22Rv1 (cell line): ENCODE data around the gene SREBF1.

ENCODE experiments used
- H3K27ac ChIP-seq: fragments of 450-650 bp; 2 replicates; pipeline ENCODE4 v1.5.1; 2017
- ZFX ChIP-seq: fragments of 450-650 bp; IDR thresholded peaks from 2 replicates; pipeline ENCODE4 v1.6.1; 2017; ENCODE audit warnings: antibody characterized with exemption, borderline replicate concordance
- TF ChIP-seq, protein P1 (sequence below): fragments of 450-650 bp; IDR thresholded peaks from 2 replicates; pipeline ENCODE4 v1.5.1; 2017; ENCODE audit warnings: mild to moderate bottlenecking

Gene SREBF1

DNA sequence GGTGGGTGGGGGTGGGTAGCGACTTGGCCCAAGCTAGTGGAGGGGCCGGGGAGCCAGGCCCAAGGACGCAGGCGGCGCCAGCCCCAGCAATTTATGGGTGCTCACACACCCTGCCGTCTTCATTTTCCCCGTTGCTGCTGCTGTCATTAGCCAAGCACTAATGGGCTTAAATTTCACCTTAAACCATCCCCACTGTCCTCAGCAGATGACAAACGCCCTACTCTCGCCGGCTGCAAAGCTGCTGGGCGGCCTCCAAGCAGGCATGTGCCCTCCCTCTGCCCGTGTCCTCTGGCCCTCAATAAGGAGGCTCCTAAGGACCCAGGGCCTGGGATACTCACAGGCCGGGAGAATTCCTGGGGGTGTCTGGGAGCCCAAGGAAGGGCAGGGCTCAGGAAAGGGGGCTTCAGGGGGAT lies 66.1 kb downstream of the SREBF1 start:
- no peak overlapping the region for H3K27ac ChIP-seq
- TF ChIP-seq, protein P1, sequence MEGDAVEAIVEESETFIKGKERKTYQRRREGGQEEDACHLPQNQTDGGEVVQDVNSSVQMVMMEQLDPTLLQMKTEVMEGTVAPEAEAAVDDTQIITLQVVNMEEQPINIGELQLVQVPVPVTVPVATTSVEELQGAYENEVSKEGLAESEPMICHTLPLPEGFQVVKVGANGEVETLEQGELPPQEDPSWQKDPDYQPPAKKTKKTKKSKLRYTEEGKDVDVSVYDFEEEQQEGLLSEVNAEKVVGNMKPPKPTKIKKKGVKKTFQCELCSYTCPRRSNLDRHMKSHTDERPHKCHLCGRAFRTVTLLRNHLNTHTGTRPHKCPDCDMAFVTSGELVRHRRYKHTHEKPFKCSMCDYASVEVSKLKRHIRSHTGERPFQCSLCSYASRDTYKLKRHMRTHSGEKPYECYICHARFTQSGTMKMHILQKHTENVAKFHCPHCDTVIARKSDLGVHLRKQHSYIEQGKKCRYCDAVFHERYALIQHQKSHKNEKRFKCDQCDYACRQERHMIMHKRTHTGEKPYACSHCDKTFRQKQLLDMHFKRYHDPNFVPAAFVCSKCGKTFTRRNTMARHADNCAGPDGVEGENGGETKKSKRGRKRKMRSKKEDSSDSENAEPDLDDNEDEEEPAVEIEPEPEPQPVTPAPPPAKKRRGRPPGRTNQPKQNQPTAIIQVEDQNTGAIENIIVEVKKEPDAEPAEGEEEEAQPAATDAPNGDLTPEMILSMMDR, result no peak
- TF ChIP-seq ZFX, result no peak

DNA sequence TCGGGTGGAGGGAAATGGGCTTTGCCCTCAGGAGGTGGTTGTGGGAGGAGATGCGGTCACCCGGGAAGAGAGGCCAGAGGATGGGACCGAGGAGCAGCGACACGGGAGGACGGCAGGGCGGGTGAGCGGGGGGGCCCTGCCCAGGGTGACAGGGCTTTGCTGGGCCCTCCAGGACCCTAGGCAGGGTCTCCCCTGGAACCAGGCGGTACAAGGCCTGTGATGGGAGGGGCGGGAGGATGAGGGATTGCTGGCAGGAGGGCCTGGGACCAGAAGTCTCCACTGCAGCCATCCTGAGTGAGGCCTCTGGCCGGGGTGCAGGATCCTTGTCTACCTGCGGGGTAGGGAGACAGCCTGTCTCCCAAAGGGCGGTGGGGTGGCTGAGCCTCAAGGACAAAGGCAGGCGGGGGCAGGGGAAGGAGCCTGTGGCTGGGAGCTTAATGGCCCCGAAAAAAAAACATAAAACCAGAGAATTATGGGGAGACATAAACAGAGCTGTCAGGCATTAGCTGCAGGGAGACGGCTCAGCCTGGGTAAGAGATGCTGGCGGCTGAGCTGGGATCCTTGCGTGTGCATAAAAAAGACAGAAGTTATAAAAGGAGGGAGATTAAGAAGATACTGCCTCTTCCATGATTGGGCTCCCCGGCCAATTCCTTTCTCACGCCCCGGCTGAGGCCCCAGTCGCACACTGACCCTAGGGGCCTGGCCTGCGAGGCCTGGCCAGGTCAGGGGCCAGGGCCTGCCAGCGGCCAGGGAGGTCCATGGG lies 66.7 kb downstream of the SREBF1 start:
- no peak overlapping the region for H3K27ac ChIP-seq

DNA sequence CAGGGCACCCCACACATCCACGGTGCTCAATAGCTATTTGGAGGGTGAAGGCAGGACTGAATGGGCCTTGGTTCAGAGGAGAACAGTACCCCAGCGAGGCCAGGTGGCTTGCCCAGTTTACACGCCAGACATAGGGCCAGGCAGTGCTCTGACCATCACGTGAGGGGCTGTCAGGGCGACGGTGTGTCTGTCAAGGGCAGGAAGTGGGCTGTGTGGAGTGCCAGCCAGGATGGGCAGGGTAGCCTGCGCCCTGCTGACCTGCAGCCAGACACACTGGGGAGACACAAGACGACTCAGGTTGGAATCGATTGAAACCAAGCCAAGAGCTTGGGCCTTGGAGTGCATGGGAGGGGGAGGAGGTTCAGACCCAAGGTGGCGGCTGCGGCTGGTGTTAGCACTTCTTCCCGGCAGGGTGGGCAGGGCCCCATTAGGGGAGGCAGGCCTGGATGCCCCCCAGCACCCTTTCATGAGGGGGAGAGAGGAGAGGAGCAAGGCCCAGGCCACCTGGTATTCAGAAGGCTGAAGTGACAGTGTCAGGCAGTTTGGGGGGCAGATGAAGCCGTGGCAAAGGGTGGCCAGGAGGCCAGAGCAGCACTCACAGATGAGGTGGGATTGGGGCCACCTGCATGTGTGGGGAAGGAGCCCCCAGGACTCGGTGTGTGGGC lies 68.2 kb downstream of the SREBF1 start:
- H3K27ac ChIP-seq, result no peak overlapping the region
- TF ChIP-seq ZFX, result no peak
- TF ChIP-seq, protein P1, result no peak

More for the DNA sequence above, 66.7 kb downstream of the SREBF1 start:
- TF ChIP-seq ZFX, result no peak
- TF ChIP-seq, protein P1, result no peak

DNA sequence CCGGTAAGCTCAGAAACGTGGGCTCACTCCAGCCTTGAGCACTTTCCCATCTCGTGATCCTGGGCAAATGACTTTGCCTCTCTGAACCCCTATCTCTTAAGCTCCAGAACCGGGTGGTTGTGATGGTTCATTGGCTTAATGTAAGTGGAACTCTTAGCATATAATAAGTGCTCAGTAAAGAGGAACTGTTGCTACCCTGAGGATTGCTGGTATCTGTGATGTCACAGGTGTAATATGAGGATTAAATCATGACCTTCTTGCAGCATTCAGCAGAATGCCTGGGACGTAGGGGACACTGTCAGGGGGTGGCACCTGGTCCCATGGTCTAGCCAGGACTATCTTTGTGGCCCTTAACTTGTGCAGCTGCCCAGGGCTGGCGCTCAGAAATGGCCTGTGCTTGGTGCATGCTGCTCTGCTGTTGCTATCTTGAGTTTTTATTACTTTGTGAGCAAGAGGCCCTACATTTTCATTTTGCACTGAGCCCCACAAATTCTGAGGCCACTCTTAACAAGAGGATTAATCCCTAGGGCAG lies 68.8 kb downstream of the SREBF1 start:
- TF ChIP-seq, protein P1, result no peak
- TF ChIP-seq ZFX, result no peak
- H3K27ac ChIP-seq, result no peak overlapping the region

DNA sequence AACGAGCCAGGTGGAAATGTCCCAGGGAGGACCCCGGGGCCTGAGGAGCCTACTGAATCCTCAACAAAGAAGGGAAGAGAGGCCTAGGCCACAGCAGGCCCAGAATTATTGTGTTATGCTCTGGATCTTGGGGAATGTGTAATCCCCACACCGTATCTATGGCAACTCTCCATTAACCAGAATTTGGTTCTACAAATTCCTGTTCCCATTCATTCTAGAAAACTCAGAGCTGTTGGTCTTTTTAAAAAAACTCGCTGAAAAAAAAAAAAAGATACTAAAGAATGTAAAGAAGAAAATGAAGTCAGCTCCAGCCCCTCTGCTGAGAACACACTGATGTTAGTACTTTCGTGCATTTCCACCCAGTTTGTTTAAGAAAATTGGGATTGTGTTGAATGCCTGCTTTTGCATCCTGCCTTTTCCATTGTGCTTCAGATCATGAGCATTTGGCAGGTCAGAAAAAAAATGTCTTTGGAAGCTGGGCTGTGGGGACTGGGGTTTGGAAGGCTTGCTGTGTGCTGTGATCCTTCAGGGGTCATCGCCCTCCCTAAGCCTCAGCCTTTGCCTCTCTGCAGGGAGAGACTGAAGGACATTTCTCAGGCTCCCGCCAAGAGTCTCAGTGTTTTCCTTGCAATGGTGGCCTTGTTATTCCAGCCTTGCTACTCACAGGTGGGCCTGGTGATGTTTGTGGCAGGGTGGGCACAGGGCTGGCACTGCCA lies 69.5 kb downstream of the SREBF1 start:
- H3K27ac ChIP-seq, result no peak overlapping the region
- no peak for TF ChIP-seq ZFX
- TF ChIP-seq, protein P1, result no peak

DNA sequence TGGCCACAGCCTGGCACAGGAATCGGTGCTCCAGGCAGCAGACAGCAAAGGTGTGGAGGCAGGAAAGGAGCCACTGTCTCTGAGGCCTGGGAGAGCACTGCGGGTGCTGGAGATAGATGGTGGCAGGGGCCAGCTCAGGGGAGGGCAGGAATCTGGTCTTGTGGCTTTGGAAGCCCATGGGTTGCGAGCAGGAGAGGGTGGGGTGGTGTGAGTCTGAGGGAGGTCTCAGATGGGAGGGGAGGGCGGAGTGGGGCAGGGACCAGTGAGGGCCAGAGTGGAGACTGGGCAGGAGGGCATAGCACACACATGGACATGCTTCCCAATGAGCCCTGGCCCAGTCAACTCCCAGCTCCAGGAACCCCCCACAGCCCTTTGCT lies 70.1 kb downstream of the SREBF1 start:
- TF ChIP-seq, protein P1, result no peak
- no peak for TF ChIP-seq ZFX
- no peak overlapping the region for H3K27ac ChIP-seq
